ENCODE results near the gene DPH3. TPM values are rescaled to one million over a fixed set of nuclear protein-coding genes. Genes with fewer than 3 reads are reported as not detected.

DPH3 gene
- total and polyA plus RNA-seq, 10 of the 15 experiments (the other 5 are each of a cell fraction or from before 2014, with no cell fraction given), result 10.8 to 71.8 (median 23.4) TPM

GRCh38 chr3:16300307-16300706, 35.6 kb upstream of the DPH3 start (continued):
- peak; percentile 25 to 28; a peak in 1 of 4 replicates for TF ChIP-seq BHLHE40 (IDR thresholded peaks at IDR 0.05; ENCODE audit: borderline replicate concordance in 1 of 2, low read depth in 2 of 2, low read length in 1 of 2)
- no peak for TF ChIP-seq SIX5 (IDR thresholded peaks at IDR 0.05; ENCODE audit: low read depth, low read length, severe bottlenecking)
- no peak for TF ChIP-seq NFXL1 (IDR thresholded peaks at IDR 0.05; ENCODE audit: borderline replicate concordance)
- TF ChIP-seq JUNB (IDR thresholded peaks at IDR 0.05), result no peak
- no peak for TF ChIP-seq HSF1 (IDR thresholded peaks at IDR 0.05; ENCODE audit: low read depth, low read length)
- peak; percentile 47; the same call in 1 of the 2 replicates for TF ChIP-seq BACH1 (IDR thresholded peaks at IDR 0.05; ENCODE audit: borderline replicate concordance)
- no peak for TF ChIP-seq REST (IDR thresholded peaks at IDR 0.05; ENCODE audit: low read depth, low read length)
- no peak for TF ChIP-seq POLR2AphosphoS2 (IDR thresholded peaks at IDR 0.05; ENCODE audit: low read depth, low read length)
- TF ChIP-seq PKNOX1 (IDR thresholded peaks at IDR 0.05), result peak; percentile 72
- 0 out of 2 replicates have a peak, but pooled peaks have one; percentile 23 for TF ChIP-seq CREM (IDR thresholded peaks at IDR 0.05; ENCODE audit: low read depth)
- peak; percentile 69 to 80; a peak in 2 of 4 replicates for TF ChIP-seq IKZF2 (IDR thresholded peaks at IDR 0.05)
- peak; percentile 41 to 62; a peak in 2 of 4 replicates for TF ChIP-seq EP300 (IDR thresholded peaks at IDR 0.05; ENCODE audit: borderline replicate concordance in 1 of 2, control insufficient read depth in 1 of 2, low read depth in 2 of 2, low read length in 2 of 2)
- TF ChIP-seq ATF2 (IDR thresholded peaks at IDR 0.05; ENCODE audit: low read length), result peak; percentile 24; the same call in 1 of the 2 replicates
- no peak for TF ChIP-seq ZBTB33 (IDR thresholded peaks at IDR 0.05)
- peak; percentile 65 for TF ChIP-seq SKIL (IDR thresholded peaks at IDR 0.05; ENCODE audit: low read depth, poor library complexity, severe bottlenecking)
- no peak; the same call in 1 of the 2 replicates for TF ChIP-seq NBN (IDR thresholded peaks at IDR 0.05)
- TF ChIP-seq PAX5 (IDR thresholded peaks at IDR 0.05; ENCODE audit: borderline replicate concordance, low read depth, low read length), result peak; percentile 77
- 0 out of 2 replicates have a peak, but pooled peaks have one; percentile 39 for TF ChIP-seq MEF2A (IDR thresholded peaks at IDR 0.05; ENCODE audit: insufficient read depth, low read depth, low read length)

Data from GM12878 (cell line).